Rectal smooth muscle tissue (tissue), 1 donor: ENCODE data around the gene PACSIN2.

Experiments
- H3K27ac ChIP-seq: one replicate; pipeline ENCODE4 v1.7.0; 2013; ENCODE audit warnings: low read depth, low read length, inconsistent platforms
- H3K27me3 ChIP-seq: one replicate; pipeline ENCODE4 v1.7.0; 2013; ENCODE audit warnings: low read length; ENCODE audit not compliant: control insufficient read depth, insufficient read depth
- H3K36me3 ChIP-seq: one replicate; pipeline ENCODE4 v1.7.0; 2013; ENCODE audit warnings: low read length; ENCODE audit not compliant: control insufficient read depth, insufficient read depth
- H3K4me1 ChIP-seq: one replicate; pipeline ENCODE4 v1.7.0; 2013; ENCODE audit warnings: low read length; ENCODE audit not compliant: control insufficient read depth, insufficient read depth
- H3K4me3 ChIP-seq: one replicate; pipeline ENCODE4 v1.7.0; 2013; ENCODE audit warnings: low read length
- H3K9ac ChIP-seq: one replicate; pipeline ENCODE4 v1.7.0; 2013; ENCODE audit warnings: low read length

Gene PACSIN2

DNA sequence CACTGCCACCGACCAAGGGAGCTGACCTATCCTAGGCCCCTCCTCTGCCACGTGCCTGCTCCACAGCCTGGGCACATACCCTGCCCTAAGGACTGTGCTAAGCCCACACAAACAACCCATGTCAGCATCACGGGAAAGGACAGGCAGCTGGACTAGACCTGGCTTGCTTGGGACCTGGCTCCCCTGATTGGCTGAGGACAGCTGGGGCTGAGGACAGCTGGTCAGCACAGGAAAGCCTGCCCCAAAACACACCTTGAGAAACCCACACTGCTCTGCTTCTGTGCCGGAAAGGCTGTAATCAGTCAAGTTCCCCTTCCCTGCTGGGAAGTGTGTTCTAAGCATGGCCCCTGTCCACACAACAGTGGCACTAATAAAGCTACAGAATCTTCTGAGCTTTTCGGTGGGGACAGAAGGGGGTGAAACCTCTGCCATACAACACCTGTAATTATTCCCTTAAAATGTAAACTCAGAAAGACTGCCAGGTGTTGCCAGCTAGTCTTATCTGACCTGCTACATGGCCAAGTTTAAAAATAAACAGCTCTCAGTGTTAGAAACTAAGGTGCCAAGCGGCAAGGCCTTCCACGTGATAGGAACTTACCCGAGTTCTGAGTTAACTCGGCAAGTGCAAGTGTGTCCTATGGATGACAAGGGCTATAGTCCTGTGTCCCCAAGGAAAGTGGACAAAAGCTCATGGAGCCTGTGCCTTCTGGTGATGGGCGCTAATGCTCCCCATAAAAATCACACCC lies 122.2 kb downstream of the PACSIN2 start:
- H3K4me3 ChIP-seq = no peak overlapping the region
- peaks cover 28% of the 10 kb centered on the region for H3K36me3 ChIP-seq
- no peak overlapping the region for H3K27ac ChIP-seq
- no peak overlapping the region for H3K9ac ChIP-seq
- H3K4me1 ChIP-seq = no peaks in the 10 kb centered on the region
- no peaks in the 10 kb centered on the region for H3K27me3 ChIP-seq

GRCh38 chr22:42892156-42892555 lies 122.8 kb downstream of the PACSIN2 start:
- H3K27ac ChIP-seq = no peak overlapping the region
- no peaks in the 10 kb centered on the region for H3K27me3 ChIP-seq
- no peak overlapping the region for H3K4me3 ChIP-seq
- peaks cover 31% of the 10 kb centered on the region for H3K36me3 ChIP-seq
- H3K9ac ChIP-seq = no peak overlapping the region
- no peaks in the 10 kb centered on the region for H3K4me1 ChIP-seq

- no peak overlapping the region for H3K9ac ChIP-seq
- H3K4me1 ChIP-seq = no peaks in the 10 kb centered on the region
- H3K27ac ChIP-seq = no peak overlapping the region
- no peak overlapping the region for H3K4me3 ChIP-seq
- no peaks in the 10 kb centered on the region for H3K27me3 ChIP-seq
- H3K36me3 ChIP-seq = peaks cover 34% of the 10 kb centered on the region
These were observed 123.3 kb downstream of the PACSIN2 start for GRCh38 chr22:42891696-42892095.

GRCh38 chr22:42891008-42891407 lies 123.9 kb downstream of the PACSIN2 start:
- Histone ChIP-seq H3K4me1 (no peaks in the 10 kb centered on the region), H3K4me3 (no peak overlapping the region), H3K27ac (no peak overlapping the region), H3K27me3 (no peaks in the 10 kb centered on the region), H3K9ac (no peak overlapping the region), H3K36me3 (peaks cover 34% of the 10 kb centered on the region)

DNA sequence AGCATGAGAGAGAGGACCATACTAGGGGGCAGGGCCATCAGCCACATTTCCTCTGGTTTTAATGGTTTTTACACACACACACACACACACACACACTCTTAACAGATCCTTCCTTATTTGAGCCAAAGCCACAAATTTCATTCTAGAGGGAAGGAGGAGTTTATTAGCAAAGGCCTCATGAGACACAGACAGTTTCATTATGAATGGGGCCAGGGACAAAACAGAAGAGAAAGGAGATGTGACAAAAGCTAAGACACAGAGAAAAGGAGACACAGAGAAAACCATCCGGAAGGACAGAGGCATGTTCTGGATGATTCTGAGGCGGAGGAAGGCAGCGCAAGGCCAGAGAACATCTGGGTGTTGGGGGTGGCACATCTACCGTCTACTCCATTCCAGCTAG lies 125.6 kb downstream of the PACSIN2 start:
- no peak overlapping the region for H3K27ac ChIP-seq
- H3K27me3 ChIP-seq = no peaks in the 10 kb centered on the region
- no peak overlapping the region for H3K4me3 ChIP-seq
- no peaks in the 10 kb centered on the region for H3K4me1 ChIP-seq
- H3K36me3 ChIP-seq = peaks cover 39% of the 10 kb centered on the region
- H3K9ac ChIP-seq = no peak overlapping the region

DNA sequence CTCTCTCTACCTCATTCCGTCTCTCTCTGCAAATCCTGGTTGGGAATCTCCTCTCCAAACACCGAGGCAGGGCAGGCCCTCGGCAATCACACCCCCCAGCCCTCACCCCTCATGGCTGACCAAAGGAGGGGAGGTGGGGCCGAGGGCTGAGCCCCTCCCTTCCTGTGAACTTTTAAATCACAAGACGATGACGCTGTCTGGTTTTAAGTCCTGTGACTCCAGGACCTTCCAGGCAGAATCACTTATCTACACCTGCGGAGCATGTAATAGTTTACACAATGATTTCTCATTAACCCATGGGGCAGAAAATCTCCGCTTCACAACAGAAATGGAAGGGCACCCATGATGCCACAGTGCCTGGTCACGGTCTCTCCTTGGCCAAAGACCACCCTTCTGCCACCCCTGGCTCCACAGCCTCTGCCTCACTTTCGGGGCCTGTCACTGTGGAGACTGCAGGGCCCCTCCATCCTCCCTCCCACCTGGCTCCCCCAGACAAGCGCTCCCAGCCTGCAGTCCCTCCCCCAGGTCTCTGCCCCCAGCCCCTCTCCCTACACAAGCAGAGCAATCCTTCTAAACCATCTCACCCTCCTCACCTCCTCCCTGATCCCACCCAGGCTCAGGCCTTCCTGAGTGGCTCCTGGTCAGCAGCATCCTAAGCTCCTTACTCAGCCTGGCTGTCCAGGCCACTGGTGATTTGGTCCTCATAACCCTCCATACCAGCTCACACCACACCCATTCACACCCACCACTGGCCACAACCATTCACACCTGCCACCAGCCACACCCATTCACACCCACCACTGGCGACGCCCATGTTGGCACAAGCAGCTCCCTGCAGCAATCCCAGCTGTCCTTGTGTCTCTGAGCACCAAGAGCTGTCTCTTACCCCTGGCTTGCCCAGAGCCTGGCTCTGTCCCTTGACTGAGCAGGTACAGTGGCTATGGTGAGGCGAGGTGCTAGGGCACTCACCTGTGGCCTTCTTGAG lies 127.1 kb downstream of the PACSIN2 start:
- Histone ChIP-seq H3K27me3 (no peaks in the 10 kb centered on the region), H3K27ac (no peak overlapping the region), H3K36me3 (peaks cover 45% of the 10 kb centered on the region), H3K4me1 (no peaks in the 10 kb centered on the region), H3K9ac (no peak overlapping the region), H3K4me3 (no peak overlapping the region)

GRCh38 chr22:42887120-42887519 lies 127.8 kb downstream of the PACSIN2 start:
- no peak overlapping the region for H3K4me3 ChIP-seq
- H3K4me1 ChIP-seq = no peaks in the 10 kb centered on the region
- no peaks in the 10 kb centered on the region for H3K27me3 ChIP-seq
- H3K9ac ChIP-seq = no peak overlapping the region
- peaks cover 43% of the 10 kb centered on the region for H3K36me3 ChIP-seq
- no peak overlapping the region for H3K27ac ChIP-seq

DNA sequence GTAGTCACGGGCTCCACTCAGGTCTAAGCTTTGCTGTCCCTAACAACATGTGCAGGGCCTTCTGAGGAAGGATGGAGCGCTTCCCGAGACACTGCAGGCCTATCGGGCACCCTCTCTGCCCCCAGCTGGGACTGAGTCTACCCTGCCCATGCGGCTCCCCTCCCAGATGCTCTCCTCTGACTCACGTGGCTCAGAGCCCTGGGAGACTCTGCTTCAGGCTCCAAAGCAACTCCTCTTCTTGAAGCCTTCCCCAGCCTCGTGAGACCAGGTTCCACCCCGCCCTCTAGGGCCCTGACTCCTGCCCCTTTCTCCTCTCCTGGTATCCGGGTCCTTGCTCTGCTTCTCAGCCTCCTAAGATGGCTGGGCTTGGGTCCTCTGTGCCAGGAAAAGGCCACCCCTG lies 129.5 kb downstream of the PACSIN2 start:
- Histone ChIP-seq H3K4me3 (no peak overlapping the region), H3K27ac (no peak overlapping the region), H3K9ac (no peak overlapping the region), H3K27me3 (no peaks in the 10 kb centered on the region), H3K36me3 (peaks cover 49% of the 10 kb centered on the region), H3K4me1 (no peaks in the 10 kb centered on the region)

DNA sequence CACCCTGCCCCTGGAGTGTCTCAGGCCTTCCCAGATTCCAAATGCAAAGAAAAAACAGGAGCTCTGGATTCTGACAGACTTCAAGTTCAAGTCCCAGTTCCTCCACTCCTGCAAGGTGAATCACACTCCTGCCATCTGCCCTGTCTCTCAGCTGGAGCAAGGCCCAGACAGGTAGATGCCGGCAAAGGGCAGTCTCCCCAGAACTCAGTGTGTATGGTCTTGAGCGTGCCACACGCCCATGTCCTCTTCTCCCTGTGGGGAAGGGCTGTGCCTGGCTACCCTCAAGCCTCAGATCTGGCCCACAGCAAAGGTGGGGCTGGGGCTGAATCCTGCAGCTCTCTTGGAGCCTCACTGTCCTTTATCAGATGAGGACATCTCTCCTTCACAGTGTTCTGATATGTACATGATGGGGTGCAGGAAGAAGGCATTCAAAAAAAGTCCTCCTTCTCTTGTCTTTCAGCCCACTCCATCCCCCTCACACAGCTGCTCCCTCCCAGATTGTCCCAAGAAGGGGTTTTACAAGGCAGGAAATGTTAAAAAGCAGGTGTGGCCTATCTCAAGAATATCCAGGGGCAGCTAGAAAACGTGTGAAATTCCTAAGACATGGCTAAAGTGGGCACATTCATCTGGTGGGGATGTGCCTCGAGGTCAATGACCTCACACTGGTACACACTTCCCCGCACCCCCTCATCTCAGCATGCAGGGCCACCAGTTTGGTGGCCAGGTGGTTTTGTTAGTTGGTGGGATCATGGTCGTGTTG lies 130.2 kb downstream of the PACSIN2 start:
- H3K27me3 ChIP-seq = no peaks in the 10 kb centered on the region
- no peak overlapping the region for H3K27ac ChIP-seq
- H3K36me3 ChIP-seq = peaks cover 52% of the 10 kb centered on the region
- no peak overlapping the region for H3K4me3 ChIP-seq
- no peak overlapping the region for H3K9ac ChIP-seq
- H3K4me1 ChIP-seq = no peaks in the 10 kb centered on the region

DNA sequence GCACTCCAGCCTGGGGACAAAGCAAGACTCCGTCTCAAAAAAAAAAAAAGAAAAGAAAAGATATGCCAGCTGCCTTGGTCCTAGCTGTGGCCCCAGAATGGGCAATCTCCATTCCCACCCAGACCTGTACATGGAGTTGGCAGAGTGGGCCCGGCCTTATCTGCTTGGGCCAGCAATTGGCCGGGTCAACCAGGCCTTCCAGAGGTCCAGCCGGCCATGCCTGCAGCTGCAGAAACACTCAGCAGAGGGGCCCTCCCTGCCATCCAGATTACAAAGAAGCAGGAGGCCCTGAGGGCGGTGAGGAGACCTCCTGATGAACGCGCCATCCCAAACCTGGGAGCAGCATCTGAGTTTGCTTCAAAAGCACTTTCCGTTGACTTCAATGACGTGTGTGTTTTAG lies 131.0 kb downstream of the PACSIN2 start:
- H3K4me3 ChIP-seq = no peak overlapping the region
- H3K9ac ChIP-seq = no peak overlapping the region
- no peak overlapping the region for H3K27ac ChIP-seq
- H3K27me3 ChIP-seq = no peaks in the 10 kb centered on the region
- H3K36me3 ChIP-seq = peaks cover 54% of the 10 kb centered on the region
- H3K4me1 ChIP-seq = no peaks in the 10 kb centered on the region

GRCh38 chr22:42883121-42883520 lies 131.8 kb downstream of the PACSIN2 start:
- H3K9ac ChIP-seq = no peak overlapping the region
- no peaks in the 10 kb centered on the region for H3K27me3 ChIP-seq
- no peak overlapping the region for H3K27ac ChIP-seq
- no peak overlapping the region for H3K4me3 ChIP-seq
- H3K36me3 ChIP-seq = peaks cover 47% of the 10 kb centered on the region
- H3K4me1 ChIP-seq = no peaks in the 10 kb centered on the region

- Histone ChIP-seq H3K27ac (no peak overlapping the region), H3K36me3 (peaks cover 48% of the 10 kb centered on the region), H3K4me1 (no peaks in the 10 kb centered on the region), H3K9ac (no peak overlapping the region), H3K27me3 (no peaks in the 10 kb centered on the region), H3K4me3 (no peak overlapping the region)
These were observed 132.8 kb downstream of the PACSIN2 start for GRCh38 chr22:42881982-42882656.
